ENCODE data around the gene DEPDC1B.
"Not testable (repeated sequence)": the region's sequence is repeated elsewhere in the genome, so short reads cannot be mapped to it uniquely, and the experiment has no call there.

DEPDC1B gene

GRCh38 chr5:60699609-60700415, at the start of gene DEPDC1B:
Gene DEPDC1B (minus strand): TSS chr5:60700166. CDS start chr5:60700093, 73 bp downstream.
- DNase-seq: peak; percentile 96

GRCh38 chr5:60744682-60745081, 44.7 kb upstream of the DEPDC1B start:
- DNase-seq: no peak

GRCh38 chr5:60743511-60744314, 43.7 kb upstream of the DEPDC1B start:
- DNase-seq: no peak

- DNase-seq: no peak
Measured at GRCh38 chr5:60740322-60740721, 40.4 kb upstream of the DEPDC1B start.

GRCh38 chr5:60738933-60739332, 39.0 kb upstream of the DEPDC1B start:
- DNase-seq: no peak

GRCh38 chr5:60738461-60738860, 38.5 kb upstream of the DEPDC1B start:
- DNase-seq: no peak

- not testable (repeated sequence) for DNase-seq
Measured at GRCh38 chr5:60730858-60731257, 30.9 kb upstream of the DEPDC1B start.

GRCh38 chr5:60727033-60727679, 27.2 kb upstream of the DEPDC1B start:
- DNase-seq: no peak

- DNase-seq: no peak
Measured at GRCh38 chr5:60724126-60724525, 24.2 kb upstream of the DEPDC1B start.

- DNase-seq: no peak
Measured at GRCh38 chr5:60722416-60722815, 22.4 kb upstream of the DEPDC1B start.

- DNase-seq: no peak
Measured at GRCh38 chr5:60719329-60719728, 19.4 kb upstream of the DEPDC1B start.

- DNase-seq: no peak
Measured at GRCh38 chr5:60718166-60718892, 18.4 kb upstream of the DEPDC1B start.

- not testable (repeated sequence) for DNase-seq
Measured at GRCh38 chr5:60715201-60715928, 15.4 kb upstream of the DEPDC1B start.

- DNase-seq: no peak
Measured at GRCh38 chr5:60712950-60713349, 13.0 kb upstream of the DEPDC1B start.

- not testable (repeated sequence) for DNase-seq
Measured at GRCh38 chr5:60711892-60712291, 11.9 kb upstream of the DEPDC1B start.

- no peak for DNase-seq
Measured at GRCh38 chr5:60710362-60710761, 10.4 kb upstream of the DEPDC1B start.

GRCh38 chr5:60705144-60705543, 5.2 kb upstream of the DEPDC1B start:
- no peak for DNase-seq

GRCh38 chr5:60703944-60704343, 4.0 kb upstream of the DEPDC1B start:
- no peak for DNase-seq

- DNase-seq: peak; percentile 87
Measured at GRCh38 chr5:60701321-60701968, 1.5 kb upstream of the DEPDC1B start.

- DNase-seq: no peak
Measured at GRCh38 chr5:60700416-60700757, 421 bp upstream of the DEPDC1B start.

- no peak for DNase-seq
Measured at GRCh38 chr5:60699288-60699608, 718 bp downstream of the DEPDC1B start.

GRCh38 chr5:60698336-60698735, 1.6 kb downstream of the DEPDC1B start:
- DNase-seq: no peak

Data from islet precursor cell (in vitro differentiated cells).